Suprapubic skin (tissue), 3 donors: ENCODE measurements around the gene NBAS.

Experiments used
- CTCF ChIP-seq, 2 donors: fragments of 200-600 bp in 1 of 2; fragments of 450-650 bp in 1 of 2; sonication (generic) in 1 of 2; IDR thresholded peaks; one replicate each; pipeline ENCODE4 v1.5.1; 2016 to 2019; ENCODE audit warnings: antibody characterized with exemption in 2 of 2, mild to moderate bottlenecking in 1 of 2, moderate library complexity in 1 of 2
- POLR2A ChIP-seq, 2 donors: fragments of 450-650 bp; IDR thresholded peaks; one replicate each; pipeline ENCODE4 v1.6.1; 2017; ENCODE audit warnings: antibody characterized with exemption in 2 of 2, mild to moderate bottlenecking in 2 of 2, moderate library complexity in 2 of 2

GRCh38 chr2:15159206-15159605, 401.9 kb downstream of the NBAS start:
- TF ChIP-seq CTCF (IDR thresholded peaks at IDR 0.05) (no peak), POLR2A (IDR thresholded peaks at IDR 0.05) (no peak)
